ENCODE results near the gene RANBP10.

DNA sequence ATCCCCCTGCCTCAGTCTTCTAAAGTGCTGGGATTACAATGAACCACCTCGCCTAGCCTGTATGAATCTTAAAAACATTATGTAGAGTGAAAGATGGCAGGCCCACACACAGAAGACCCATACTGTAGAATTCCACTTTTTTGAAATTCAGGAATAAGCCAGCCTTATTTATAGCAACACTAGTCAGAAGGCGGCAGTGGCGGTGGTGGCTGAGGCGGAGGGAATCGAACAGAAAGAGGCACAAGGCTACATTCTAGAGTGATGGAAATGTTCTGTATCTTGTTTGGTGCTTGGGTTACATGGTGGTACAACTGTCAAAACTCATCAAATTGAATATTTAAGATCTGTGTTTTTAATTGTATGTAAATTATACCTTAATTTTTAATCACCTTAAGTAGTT is 98.6 kb downstream of the RANBP10 start:
- TF ChIP-seq, protein P1, sequence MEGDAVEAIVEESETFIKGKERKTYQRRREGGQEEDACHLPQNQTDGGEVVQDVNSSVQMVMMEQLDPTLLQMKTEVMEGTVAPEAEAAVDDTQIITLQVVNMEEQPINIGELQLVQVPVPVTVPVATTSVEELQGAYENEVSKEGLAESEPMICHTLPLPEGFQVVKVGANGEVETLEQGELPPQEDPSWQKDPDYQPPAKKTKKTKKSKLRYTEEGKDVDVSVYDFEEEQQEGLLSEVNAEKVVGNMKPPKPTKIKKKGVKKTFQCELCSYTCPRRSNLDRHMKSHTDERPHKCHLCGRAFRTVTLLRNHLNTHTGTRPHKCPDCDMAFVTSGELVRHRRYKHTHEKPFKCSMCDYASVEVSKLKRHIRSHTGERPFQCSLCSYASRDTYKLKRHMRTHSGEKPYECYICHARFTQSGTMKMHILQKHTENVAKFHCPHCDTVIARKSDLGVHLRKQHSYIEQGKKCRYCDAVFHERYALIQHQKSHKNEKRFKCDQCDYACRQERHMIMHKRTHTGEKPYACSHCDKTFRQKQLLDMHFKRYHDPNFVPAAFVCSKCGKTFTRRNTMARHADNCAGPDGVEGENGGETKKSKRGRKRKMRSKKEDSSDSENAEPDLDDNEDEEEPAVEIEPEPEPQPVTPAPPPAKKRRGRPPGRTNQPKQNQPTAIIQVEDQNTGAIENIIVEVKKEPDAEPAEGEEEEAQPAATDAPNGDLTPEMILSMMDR (IDR thresholded peaks at IDR 0.05): no peak
- TF ChIP-seq ZFX (IDR thresholded peaks at IDR 0.05; ENCODE audit: borderline replicate concordance): no peak

Data from 22Rv1 (cell line).